ENCODE results near the gene PCSK2. TPM values are rescaled to one million over a fixed set of nuclear protein-coding genes. Genes with fewer than 3 reads are reported as not detected.

PCSK2 gene
- total RNA-seq, 1 experiment from 2014 or later: not detected

DNA sequence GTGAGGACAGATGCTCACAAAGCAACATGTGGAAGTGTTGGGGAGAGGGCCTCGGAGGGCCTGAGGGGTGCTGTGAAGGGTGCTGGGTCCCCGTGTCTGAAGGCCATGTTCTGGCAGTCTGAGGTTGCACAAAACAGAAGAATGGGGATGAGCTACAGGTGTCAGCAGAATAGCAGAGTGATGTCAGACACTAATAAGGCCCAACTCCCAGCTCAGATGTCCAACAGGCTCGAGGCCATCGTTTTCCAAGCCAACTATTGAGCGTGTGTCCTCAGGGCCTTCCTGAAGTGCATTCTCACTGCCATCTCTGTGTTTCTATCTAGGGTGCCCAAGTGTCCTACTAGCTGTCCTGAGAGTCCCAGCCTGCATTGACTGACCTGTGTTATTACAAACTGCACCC lies 296.5 kb downstream of the PCSK2 start:
- Histone ChIP-seq H3K27me3 (replicated peaks; ENCODE audit: control insufficient read depth, insufficient read depth, low read length) (no peaks in the 10 kb centered on the region), H3K4me3 (ENCODE audit: low read depth, low read length) (no peak overlapping the region), H3K36me3 (ENCODE audit: control insufficient read depth, insufficient read depth, low read length) (no peaks in the 10 kb centered on the region), H3K4me1 (peaks cover 29% of the 10 kb centered on the region), H3K9me3 (no peaks in the 10 kb centered on the region)
- peaks cover 20% of the 10 kb centered on the region for H3K4me1 Mint-ChIP-seq (ENCODE audit: low read depth, unreplicated experiment)
- POLR2A ChIA-PET: no interaction called here
- H3K9me3 Mint-ChIP-seq (ENCODE audit: unreplicated experiment): no peaks in the 10 kb centered on the region
- no peak for DNase-seq
- no peak overlapping the region for H3K27ac Mint-ChIP-seq (ENCODE audit: unreplicated experiment)
- TF ChIP-seq, protein P1, sequence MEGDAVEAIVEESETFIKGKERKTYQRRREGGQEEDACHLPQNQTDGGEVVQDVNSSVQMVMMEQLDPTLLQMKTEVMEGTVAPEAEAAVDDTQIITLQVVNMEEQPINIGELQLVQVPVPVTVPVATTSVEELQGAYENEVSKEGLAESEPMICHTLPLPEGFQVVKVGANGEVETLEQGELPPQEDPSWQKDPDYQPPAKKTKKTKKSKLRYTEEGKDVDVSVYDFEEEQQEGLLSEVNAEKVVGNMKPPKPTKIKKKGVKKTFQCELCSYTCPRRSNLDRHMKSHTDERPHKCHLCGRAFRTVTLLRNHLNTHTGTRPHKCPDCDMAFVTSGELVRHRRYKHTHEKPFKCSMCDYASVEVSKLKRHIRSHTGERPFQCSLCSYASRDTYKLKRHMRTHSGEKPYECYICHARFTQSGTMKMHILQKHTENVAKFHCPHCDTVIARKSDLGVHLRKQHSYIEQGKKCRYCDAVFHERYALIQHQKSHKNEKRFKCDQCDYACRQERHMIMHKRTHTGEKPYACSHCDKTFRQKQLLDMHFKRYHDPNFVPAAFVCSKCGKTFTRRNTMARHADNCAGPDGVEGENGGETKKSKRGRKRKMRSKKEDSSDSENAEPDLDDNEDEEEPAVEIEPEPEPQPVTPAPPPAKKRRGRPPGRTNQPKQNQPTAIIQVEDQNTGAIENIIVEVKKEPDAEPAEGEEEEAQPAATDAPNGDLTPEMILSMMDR (IDR thresholded peaks at IDR 0.05; ENCODE audit: insufficient read depth in 1 of 2, low read depth in 1 of 2, low read length in 1 of 2, severe bottlenecking in 1 of 2, unreplicated experiment in 1 of 2): no peak
- H3K36me3 Mint-ChIP-seq (ENCODE audit: insufficient read depth, unreplicated experiment): no peaks in the 10 kb centered on the region
- H3K4me3 Mint-ChIP-seq (ENCODE audit: unreplicated experiment): no peak overlapping the region
- no TSS peak for BruUV-seq (replicated peaks)
- CTCF ChIA-PET: no interaction called here
- intact Hi-C loops (cut with micrococcal nuclease; ENCODE audit: unreplicated experiment): no loop called here
- no peaks in the 10 kb centered on the region for H3K27me3 Mint-ChIP-seq (ENCODE audit: insufficient read depth, unreplicated experiment)

DNA sequence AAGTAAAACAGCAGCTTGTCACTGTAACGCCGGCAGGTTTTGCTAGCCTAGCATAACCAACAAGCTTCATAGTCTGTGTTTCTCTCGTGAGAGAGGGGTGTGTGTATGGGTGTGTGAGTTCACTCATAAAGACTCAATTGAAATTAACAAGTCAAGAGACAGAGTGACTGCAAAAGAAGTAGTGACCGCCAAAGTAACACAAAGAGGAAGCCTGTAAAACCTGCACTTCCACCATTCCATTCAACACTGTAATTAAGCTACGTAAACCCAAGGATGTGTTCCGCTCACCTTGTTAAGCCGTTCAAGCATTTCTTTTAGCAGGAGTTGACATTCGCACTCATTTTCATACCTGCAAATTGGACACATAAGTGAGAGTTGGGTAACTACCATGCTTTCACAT lies 297.7 kb downstream of the PCSK2 start:
- no peak for DNase-seq
- Histone ChIP-seq H3K9me3 (no peaks in the 10 kb centered on the region), H3K4me1 (peaks cover 16% of the 10 kb centered on the region), H3K36me3 (ENCODE audit: control insufficient read depth, insufficient read depth, low read length) (no peaks in the 10 kb centered on the region), H3K27me3 (replicated peaks; ENCODE audit: control insufficient read depth, insufficient read depth, low read length) (no peaks in the 10 kb centered on the region), H3K4me3 (ENCODE audit: low read depth, low read length) (no peak overlapping the region)
- intact Hi-C loops (cut with micrococcal nuclease; ENCODE audit: unreplicated experiment): no loop called here
- BruUV-seq (replicated peaks): no TSS peak
- Mint-ChIP-seq H3K4me3 (ENCODE audit: unreplicated experiment) (no peak overlapping the region), H3K36me3 (ENCODE audit: insufficient read depth, unreplicated experiment) (no peaks in the 10 kb centered on the region), H3K4me1 (ENCODE audit: low read depth, unreplicated experiment) (peaks cover 20% of the 10 kb centered on the region), H3K9me3 (ENCODE audit: unreplicated experiment) (no peaks in the 10 kb centered on the region), H3K27me3 (ENCODE audit: insufficient read depth, unreplicated experiment) (no peaks in the 10 kb centered on the region), H3K27ac (ENCODE audit: unreplicated experiment) (no peak overlapping the region)
- ChIA-PET CTCF (no interaction called here), POLR2A (no interaction called here)
- TF ChIP-seq, protein P1 (IDR thresholded peaks at IDR 0.05; ENCODE audit: insufficient read depth in 1 of 2, low read depth in 1 of 2, low read length in 1 of 2, severe bottlenecking in 1 of 2, unreplicated experiment in 1 of 2): no peak

DNA sequence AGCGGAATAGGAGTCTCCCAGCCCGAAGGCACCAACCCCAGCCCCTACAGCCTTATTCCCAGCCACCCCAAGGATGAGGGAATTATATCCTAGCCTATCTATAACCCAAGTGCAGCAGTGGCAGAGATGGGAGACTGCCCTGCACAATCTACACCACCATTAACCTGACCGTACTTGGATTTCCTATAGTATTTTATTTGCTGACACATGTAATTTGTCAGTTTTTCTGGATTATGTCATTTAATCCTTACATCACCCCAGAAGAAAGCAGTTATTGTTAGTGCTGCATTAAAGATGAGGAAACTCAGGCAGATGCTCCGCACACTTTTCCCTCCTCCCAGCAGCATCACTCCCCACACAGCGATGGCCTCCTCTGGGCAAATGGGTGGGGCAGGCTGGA lies 298.3 kb downstream of the PCSK2 start:
- H3K4me1 ChIP-seq: peaks cover 14% of the 10 kb centered on the region
- H3K36me3 Mint-ChIP-seq (ENCODE audit: insufficient read depth, unreplicated experiment): no peaks in the 10 kb centered on the region
- no peak overlapping the region for H3K4me3 Mint-ChIP-seq (ENCODE audit: unreplicated experiment)
- H3K27me3 Mint-ChIP-seq (ENCODE audit: insufficient read depth, unreplicated experiment): no peaks in the 10 kb centered on the region
- H3K36me3 ChIP-seq (ENCODE audit: control insufficient read depth, insufficient read depth, low read length): no peaks in the 10 kb centered on the region
- no peak for DNase-seq
- H3K4me1 Mint-ChIP-seq (ENCODE audit: low read depth, unreplicated experiment): peaks cover 20% of the 10 kb centered on the region
- no peak overlapping the region for H3K4me3 ChIP-seq (ENCODE audit: low read depth, low read length)
- intact Hi-C loops (cut with micrococcal nuclease; ENCODE audit: unreplicated experiment): no loop called here
- H3K9me3 ChIP-seq: no peaks in the 10 kb centered on the region
- no TSS peak for BruUV-seq (replicated peaks)
- no peaks in the 10 kb centered on the region for H3K27me3 ChIP-seq (replicated peaks; ENCODE audit: control insufficient read depth, insufficient read depth, low read length)
- POLR2A ChIA-PET: no interaction called here
- TF ChIP-seq, protein P1 (IDR thresholded peaks at IDR 0.05; ENCODE audit: insufficient read depth in 1 of 2, low read depth in 1 of 2, low read length in 1 of 2, severe bottlenecking in 1 of 2, unreplicated experiment in 1 of 2): no peak
- CTCF ChIA-PET: interaction anchor here (0.6 kb wide), 1 partner anchor 12 kb away, joined by 3 read pairs; no protein-coding TSS in a partner anchor
- H3K9me3 Mint-ChIP-seq (ENCODE audit: unreplicated experiment): no peaks in the 10 kb centered on the region
- no peak overlapping the region for H3K27ac Mint-ChIP-seq (ENCODE audit: unreplicated experiment)
